SU-DHL-6 (cell line): ENCODE measurements around the gene CLIC4.

Source experiments
- H2AFZ ChIP-seq: fragments of 200-600 bp; sonication (generic); 2 replicates; pipeline ENCODE4 v1.6.1; 2014; ENCODE audit warnings: low read depth, mild to moderate bottlenecking, moderate library complexity, mixed read lengths, antibody characterized with exemption, low read length; ENCODE audit not compliant: severe bottlenecking
- H3F3A ChIP-seq: fragments of 200-600 bp; shearing (Covaris generic); 2 replicates; pipeline ENCODE4 v1.6.0; 2016; ENCODE audit warnings: antibody characterized with exemption, mild to moderate bottlenecking; ENCODE audit not compliant: insufficient read depth
- H3K27ac ChIP-seq: fragments of 200-600 bp; sonication (generic); 2 replicates; pipeline ENCODE4 v1.5.1; 2016; ENCODE audit warnings: low read depth, mild to moderate bottlenecking, low read length, moderate library complexity, mixed read lengths
- H3K27me3 ChIP-seq: fragments of 200-600 bp; sonication (generic), shearing (Covaris generic); 2 replicates; pipeline ENCODE4 v1.6.0; 2014; ENCODE audit warnings: mild to moderate bottlenecking, low read length
- H3K36me3 ChIP-seq: fragments of 200-600 bp; sonication (generic); 2 replicates; pipeline ENCODE4 v1.6.1; 2014; ENCODE audit warnings: mild to moderate bottlenecking, low read length, mixed read lengths
- H3K4me2 ChIP-seq: fragments of 300-600, 200-600 bp; shearing (Covaris generic), sonication (generic); 2 replicates; pipeline ENCODE4 v1.6.0; 2014; ENCODE audit warnings: low read length, low read depth, mild to moderate bottlenecking; ENCODE audit not compliant: poor library complexity, severe bottlenecking
- H3K4me3 ChIP-seq: fragments of 200-600 bp; sonication (generic); 2 replicates; pipeline ENCODE4 v1.5.1; 2014; ENCODE audit warnings: antibody characterized with exemption, low read length, mild to moderate bottlenecking, mixed read lengths; ENCODE audit not compliant: insufficient read depth, poor library complexity, severe bottlenecking
- H3K79me2 ChIP-seq: fragments of 200-600 bp; sonication (generic); 2 replicates; pipeline ENCODE4 v1.6.1; 2014; ENCODE audit warnings: mild to moderate bottlenecking, low read length, moderate library complexity; ENCODE audit not compliant: insufficient read depth
- H3K9ac ChIP-seq: fragments of 200-600 bp; sonication (generic); 2 replicates; pipeline ENCODE4 v1.7.0; 2014; ENCODE audit warnings: mild to moderate bottlenecking, low read length
- H3K9me2 ChIP-seq: fragments of 200-600 bp; sonication (generic); replicated peaks from 2 replicates; pipeline ENCODE4 v1.6.1; 2014; ENCODE audit warnings: low read length; ENCODE audit not compliant: insufficient read depth
- H3K9me3 ChIP-seq: fragments of 200-600 bp; sonication (generic); 2 replicates; pipeline ENCODE4 v1.6.1; 2014; ENCODE audit warnings: low read length, mixed read lengths; ENCODE audit not compliant: insufficient read depth
- H4K20me1 ChIP-seq: fragments of 200-600 bp; sonication (generic); 2 replicates; pipeline ENCODE4 v1.6.1; 2014; ENCODE audit warnings: low read depth, mild to moderate bottlenecking, antibody characterized with exemption, low read length, moderate library complexity, mixed read lengths
- EZH2phosphoT487 ChIP-seq: fragments of 200-600 bp; sonication (generic), shearing (Covaris generic); conservative IDR thresholded peaks from 2 replicates; pipeline ENCODE4 v1.6.1; 2018; ENCODE audit warnings: mild to moderate bottlenecking, antibody characterized with exemption, low read length, moderate library complexity, mixed read lengths
- TF ChIP-seq, protein P1 (sequence below): fragments of 200-600 bp; sonication (generic); IDR thresholded peaks from one replicate; pipeline ENCODE4 v1.5.1; 2017; ENCODE audit warnings: antibody characterized with exemption, mild to moderate bottlenecking, low read length, moderate library complexity; ENCODE audit not compliant: insufficient read depth, poor library complexity, severe bottlenecking

The CLIC4 gene

GRCh38 chr1:24892188-24893153 is 147.2 kb downstream of the CLIC4 start:
- Histone ChIP-seq H4K20me1 (no peaks in the 10 kb centered on the region), H2AFZ (no peak overlapping the region), H3K4me2 (no peak overlapping the region), H3K4me3 (no peak overlapping the region), H3K36me3 (no peaks in the 10 kb centered on the region), H3K27ac (no peak overlapping the region), H3F3A (no peaks in the 10 kb centered on the region), H3K79me2 (no peaks in the 10 kb centered on the region), H3K9ac (no peak overlapping the region), H3K27me3 (no peaks in the 10 kb centered on the region), H3K9me2 (no peaks in the 10 kb centered on the region), H3K9me3 (peaks cover 5% of the 10 kb centered on the region; the same call in 1 of the 2 replicates)
- TF ChIP-seq, protein P1, sequence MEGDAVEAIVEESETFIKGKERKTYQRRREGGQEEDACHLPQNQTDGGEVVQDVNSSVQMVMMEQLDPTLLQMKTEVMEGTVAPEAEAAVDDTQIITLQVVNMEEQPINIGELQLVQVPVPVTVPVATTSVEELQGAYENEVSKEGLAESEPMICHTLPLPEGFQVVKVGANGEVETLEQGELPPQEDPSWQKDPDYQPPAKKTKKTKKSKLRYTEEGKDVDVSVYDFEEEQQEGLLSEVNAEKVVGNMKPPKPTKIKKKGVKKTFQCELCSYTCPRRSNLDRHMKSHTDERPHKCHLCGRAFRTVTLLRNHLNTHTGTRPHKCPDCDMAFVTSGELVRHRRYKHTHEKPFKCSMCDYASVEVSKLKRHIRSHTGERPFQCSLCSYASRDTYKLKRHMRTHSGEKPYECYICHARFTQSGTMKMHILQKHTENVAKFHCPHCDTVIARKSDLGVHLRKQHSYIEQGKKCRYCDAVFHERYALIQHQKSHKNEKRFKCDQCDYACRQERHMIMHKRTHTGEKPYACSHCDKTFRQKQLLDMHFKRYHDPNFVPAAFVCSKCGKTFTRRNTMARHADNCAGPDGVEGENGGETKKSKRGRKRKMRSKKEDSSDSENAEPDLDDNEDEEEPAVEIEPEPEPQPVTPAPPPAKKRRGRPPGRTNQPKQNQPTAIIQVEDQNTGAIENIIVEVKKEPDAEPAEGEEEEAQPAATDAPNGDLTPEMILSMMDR, result no peak
- no peak for TF ChIP-seq EZH2phosphoT487

DNA sequence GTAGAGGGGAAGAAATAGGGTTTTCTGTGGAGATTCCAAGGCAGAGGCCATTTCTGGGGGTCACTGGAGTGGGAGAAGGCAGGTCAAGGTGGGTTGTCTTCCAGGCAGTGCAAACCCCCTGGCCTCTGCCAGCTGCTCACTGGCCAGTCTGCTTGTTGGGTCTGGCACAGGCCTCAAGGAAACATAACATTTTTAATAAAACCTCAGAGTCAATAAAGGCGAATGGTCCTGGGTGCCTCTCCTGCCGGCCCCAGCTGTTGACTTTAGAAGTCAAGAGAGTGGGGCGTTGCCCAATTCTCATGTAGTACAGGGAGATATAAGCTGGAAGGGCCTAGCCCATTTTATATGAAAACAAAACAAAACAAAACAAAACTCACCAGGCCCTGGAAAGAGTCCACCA is 148.2 kb downstream of the CLIC4 start:
- TF ChIP-seq, protein P1, result no peak
- no peak for TF ChIP-seq EZH2phosphoT487
- no peak overlapping the region for H3K9ac ChIP-seq
- no peak overlapping the region for H3K4me2 ChIP-seq
- no peaks in the 10 kb centered on the region for H3K36me3 ChIP-seq
- H2AFZ ChIP-seq, result no peak overlapping the region
- peaks cover 5% of the 10 kb centered on the region; the same call in 1 of the 2 replicates for H3K9me3 ChIP-seq
- no peaks in the 10 kb centered on the region for H4K20me1 ChIP-seq
- no peaks in the 10 kb centered on the region for H3K9me2 ChIP-seq
- no peak overlapping the region for H3K4me3 ChIP-seq
- H3F3A ChIP-seq, result no peaks in the 10 kb centered on the region
- no peak overlapping the region for H3K27ac ChIP-seq
- no peaks in the 10 kb centered on the region for H3K79me2 ChIP-seq
- no peaks in the 10 kb centered on the region for H3K27me3 ChIP-seq
